Islet precursor cell (in vitro differentiated cells): ENCODE data around the gene ADPRM.
A peak's percentile ranks its signal among the peaks of the same experiment; 100 is the strongest.
"Not testable (repeated sequence)": the region's sequence is repeated elsewhere in the genome, so short reads cannot be mapped to it uniquely, and the experiment has no call there.

ENCODE experiments used
- DNase-seq: peaks from one replicate; pipeline ENCODE4 v3.0.0-alpha.2; 2018

ADPRM gene, protein sequence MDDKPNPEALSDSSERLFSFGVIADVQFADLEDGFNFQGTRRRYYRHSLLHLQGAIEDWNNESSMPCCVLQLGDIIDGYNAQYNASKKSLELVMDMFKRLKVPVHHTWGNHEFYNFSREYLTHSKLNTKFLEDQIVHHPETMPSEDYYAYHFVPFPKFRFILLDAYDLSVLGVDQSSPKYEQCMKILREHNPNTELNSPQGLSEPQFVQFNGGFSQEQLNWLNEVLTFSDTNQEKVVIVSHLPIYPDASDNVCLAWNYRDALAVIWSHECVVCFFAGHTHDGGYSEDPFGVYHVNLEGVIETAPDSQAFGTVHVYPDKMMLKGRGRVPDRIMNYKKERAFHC

DNA sequence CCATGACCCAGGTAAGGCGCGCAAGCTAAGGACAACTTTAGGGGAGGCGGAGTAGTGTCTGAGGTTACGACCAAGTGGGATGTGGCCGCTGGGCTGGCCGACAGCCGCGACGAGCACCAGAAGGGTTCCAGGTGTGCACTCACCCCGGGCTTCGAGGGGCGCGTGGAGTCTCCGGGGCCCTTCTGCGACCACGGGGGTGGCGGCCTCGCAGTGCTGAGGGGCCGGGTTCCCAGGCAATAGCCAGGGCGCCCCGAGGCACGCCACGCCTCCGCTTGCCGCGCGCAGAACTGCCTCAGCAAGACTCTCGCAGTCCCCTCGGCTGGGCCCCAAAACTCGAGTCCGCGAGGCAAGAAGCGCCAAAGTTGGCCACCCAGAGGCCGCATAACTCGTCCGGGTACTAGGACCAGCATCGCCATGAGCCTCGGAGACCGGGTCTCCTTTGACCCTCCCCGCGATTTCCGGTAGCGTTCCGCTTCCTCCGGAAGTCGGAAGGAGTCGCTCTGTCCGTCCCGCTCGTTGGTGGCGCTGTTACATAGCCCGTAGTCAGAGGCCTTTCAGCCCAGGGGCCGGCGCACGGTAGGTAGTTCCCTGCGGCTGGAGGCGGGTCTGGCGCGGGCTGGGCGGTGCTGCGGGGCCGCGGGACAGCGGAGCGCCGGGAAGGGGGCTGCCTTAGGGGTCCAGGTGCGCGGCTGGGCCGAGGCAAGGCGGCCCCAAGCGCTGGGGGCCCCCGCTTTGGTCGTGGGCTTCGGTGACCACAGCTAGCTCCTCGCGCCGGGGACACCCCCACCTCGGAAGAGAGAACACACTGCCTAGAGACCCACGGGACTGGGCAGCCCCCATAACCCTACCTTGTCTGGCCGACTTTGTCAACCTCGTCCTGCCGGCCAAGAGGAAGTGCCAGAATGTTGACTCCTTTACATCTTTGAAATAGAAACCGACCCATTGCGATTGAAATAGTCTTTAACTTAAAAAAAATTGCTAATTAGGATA, at the start of gene ADPRM, which contains the start of gene SCO1:
Gene ADPRM, plus strand, starts transcription at position 503 of the 990 bp plus-strand sequence. CDS start 7,333 bp downstream, outside the sequence.
Gene SCO1, minus strand, starts transcription at position 442 of the 990 bp plus-strand sequence. Its CDS starts 26 bp downstream, at position 416.
- peak; percentile 99 for DNase-seq

DNA sequence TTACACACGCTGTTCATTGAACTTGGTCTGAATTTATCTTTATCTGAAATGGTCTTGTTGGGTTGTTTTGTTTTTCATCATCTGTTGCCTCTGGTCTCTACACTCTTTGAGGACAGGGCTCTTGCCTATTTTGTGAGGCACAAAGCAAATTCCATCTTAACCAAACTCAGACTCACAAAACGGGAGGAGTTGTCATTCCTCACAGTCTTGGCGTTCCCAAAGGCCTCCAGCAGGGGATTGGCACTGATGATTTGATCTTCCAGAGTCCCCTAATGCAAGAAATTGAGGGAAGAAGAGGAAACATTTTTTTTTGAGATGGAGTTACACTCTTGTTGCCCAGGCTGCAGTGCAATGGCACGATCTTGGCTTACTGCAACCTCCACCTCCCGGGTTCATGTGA, 49.0 kb upstream of the ADPRM start:
- no peak for DNase-seq

DNA sequence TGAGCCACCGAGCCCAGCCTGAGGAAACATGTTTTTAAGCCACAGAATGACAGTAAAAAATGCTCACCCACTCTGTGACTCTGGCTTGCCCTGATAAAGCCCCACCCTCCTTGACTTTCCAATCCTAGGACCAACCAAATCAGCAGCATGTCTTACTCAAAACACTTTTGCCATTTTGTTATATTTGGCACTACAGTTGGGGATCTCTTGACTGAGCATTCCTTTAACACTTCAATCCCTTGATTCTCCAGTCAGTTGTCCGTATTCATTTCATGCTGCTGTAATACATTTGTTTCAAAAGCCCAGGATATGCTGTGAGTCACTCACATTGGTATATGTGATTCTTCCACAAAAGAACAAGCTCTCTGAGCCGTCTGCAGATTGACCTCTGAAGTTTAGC, 48.4 kb upstream of the ADPRM start:
- DNase-seq = no peak

DNA sequence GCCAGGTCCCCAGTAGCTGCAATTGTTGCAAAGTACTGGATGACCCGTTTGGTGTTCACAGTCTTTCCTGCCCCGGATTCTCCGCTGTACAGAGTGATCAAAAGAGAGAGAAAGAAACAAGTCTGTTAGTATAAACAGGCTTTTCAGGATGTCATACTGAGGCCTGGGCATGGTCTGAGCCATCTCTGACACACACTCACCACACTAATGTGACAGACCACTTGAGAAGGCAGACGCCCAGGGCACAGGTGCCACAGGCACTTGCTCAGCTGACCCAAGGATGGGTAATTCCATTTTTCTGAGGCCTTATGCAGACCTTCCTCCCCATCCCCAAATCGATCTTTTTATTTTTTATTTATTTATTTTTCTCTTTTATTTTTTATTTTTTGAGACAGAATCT, 47.8 kb upstream of the ADPRM start:
- no peak for DNase-seq

DNA sequence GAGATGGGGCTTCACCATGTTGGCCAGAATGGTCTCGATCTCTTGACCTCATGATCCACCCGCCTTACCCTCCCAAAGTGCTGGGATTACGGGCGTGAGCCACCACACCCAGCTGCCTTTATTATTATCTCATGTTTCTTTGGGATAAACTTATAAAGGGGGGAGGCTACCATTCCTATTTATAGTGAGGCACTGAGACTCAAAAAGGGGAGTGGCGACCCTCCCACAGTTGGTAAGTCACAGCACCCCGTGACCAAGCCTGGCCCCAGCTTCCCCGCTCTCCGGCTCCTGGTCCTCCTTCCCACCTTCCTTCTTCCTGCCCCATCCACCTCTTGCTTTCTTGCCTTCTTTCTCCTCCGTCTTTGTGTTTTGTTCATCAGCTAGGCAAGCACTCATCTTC, 45.5 kb upstream of the ADPRM start:
- DNase-seq = no peak

DNA sequence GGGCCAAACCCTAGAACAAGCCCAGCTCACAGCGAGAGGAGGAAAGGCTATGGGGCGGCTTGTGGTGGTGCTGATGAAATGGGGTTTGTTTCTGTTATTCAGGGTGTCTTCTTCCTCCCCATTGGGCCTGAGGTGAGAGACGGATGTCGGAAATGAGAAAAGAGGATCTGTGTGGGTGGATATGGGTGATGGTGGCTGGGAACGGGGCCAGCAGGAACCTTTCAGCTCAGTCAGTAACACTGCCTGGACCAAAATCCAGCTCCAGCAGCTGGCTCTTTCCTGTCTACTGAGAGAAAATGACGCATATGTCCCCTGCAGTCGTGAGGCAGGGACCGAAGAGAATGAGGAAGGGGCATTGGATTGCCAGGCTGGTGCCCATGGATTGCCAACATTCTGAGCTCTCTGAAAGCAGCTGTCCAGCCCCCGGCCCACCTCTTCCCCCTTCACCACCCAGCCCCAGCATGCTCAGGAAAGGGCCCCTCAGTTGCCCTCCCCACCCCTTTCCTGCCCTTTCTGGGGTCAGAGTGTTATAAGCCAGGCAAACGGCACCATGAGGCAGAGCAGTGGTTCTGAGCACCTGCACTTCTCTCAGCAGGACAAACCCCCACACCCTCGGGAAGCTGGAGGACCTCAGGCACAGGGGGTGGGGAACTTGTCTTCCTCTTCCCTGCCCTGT, 44.3 kb upstream of the ADPRM start:
- no peak for DNase-seq

DNA sequence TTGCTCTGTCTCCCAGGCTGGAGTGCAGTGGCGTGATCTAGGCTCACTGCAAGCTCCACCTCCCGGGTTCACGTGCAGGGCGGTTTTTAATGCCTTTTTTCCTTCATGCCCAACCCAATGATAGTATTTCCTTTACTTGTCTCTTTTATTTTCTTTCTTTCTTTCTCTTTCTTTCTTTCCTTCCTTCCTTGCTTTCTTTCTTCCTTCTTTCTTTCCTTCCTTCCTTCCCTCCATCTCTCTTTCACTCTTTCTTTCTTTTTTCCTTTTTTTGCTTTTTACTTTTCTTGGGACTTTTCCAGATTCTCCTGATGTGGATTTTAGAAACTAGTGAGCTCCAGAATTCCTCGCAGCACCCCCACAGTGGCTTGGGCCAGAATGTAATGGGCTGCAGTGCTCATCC, 43.4 kb upstream of the ADPRM start:
- DNase-seq = no peak

DNA sequence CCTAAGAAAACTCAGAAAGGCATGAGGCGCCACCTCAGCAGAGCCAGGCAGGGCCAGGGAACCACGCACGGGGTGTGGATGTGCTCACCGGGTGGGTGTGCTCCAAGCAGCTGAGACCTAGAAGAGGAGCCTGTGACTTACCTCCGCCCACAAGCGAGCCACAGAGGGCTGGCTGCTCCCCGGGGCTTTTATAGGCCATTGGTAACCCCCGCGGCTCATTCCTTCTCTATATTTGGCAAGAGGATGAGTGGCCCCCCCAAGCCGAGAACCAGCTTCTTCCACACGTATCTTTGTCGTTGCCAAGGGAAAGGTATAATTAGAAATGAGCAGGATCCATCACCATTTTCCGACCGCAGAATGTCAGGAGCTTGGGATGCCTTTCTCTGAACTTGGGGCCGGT, 40.2 kb upstream of the ADPRM start, which contains the start of gene MYH3:
Gene MYH3, minus strand, starts transcription at position 162 of the 400 bp plus-strand sequence. CDS start 2,245 bp downstream, outside the sequence.
- DNase-seq = no peak

DNA sequence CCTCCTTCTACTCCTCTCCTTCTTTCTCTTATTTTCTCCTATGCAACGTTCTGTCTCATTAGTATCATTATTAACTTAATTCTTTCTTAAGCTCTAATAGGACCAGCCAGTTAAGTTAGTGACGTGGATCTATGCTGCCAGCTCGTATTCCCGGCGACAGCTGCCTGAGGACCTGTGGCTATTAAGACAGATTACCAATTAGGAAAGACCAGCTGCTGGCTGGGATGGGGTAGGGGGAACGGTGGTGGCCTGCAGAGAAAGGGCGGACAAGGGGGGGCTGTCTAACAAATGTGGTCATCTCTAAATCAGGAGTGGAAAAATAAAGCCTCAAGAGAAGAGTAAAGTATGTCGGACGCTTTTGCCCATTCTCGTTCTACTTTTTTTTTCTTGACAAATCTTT, 39.5 kb upstream of the ADPRM start:
- no peak for DNase-seq

DNA sequence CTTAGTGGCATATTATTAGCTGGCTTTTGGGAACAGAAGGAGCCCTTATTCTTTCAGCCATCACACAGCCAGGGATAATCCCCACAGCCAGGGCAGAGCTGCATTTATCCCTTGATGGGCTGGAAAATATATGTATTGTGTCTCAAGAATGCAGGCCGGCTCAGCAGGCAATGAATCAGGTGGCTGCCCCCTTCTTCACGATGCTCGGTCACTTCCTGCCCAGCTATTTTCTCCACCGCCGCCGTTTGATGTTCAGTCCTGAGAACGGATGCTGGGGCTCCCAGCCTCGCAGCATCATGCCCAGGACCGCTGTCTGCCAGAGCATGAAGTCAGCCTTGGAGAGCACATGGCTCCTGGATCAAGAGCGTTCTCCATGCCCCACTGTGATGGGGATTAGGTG, 36.0 kb upstream of the ADPRM start:
- no peak for DNase-seq

DNA sequence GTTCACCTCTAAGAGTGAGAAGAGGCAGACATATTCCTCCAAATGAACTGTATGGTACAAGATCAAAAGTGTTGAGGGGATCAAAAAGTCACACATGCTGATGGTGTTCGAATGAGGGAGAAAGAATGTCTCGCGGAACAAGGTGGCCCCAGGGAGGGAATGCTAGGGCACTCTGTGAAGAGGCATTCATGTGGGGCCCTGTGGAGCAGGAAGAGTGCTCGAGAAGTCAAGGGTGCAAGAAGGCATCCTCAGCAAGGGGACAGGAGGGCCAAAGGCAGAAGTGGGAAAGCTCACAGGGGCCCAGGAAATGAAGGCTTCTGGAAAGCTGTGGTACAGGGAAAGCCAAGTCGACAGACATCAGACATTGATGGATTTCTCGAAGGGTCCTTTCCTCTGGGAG, 34.2 kb upstream of the ADPRM start:
- no peak for DNase-seq

DNA sequence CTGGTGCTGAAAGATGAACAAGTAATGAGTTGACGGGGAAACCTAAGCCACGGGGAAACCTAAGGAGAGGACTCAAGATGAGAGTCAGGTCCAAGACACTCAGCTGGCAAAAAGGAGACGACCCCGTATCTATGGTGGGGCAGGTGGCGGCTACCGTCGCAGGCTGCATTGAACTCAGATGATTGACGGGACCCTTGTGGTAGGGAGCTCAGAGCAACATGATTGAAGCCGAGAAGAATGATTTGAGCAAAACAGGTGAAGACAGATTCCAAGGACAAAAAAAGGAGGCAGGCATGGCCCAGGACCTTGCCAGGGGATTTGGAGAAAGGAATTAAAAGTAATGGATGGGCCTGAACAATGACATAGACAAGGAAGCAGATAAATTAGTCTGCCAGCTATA, 32.8 kb upstream of the ADPRM start:
- DNase-seq = no peak

DNA sequence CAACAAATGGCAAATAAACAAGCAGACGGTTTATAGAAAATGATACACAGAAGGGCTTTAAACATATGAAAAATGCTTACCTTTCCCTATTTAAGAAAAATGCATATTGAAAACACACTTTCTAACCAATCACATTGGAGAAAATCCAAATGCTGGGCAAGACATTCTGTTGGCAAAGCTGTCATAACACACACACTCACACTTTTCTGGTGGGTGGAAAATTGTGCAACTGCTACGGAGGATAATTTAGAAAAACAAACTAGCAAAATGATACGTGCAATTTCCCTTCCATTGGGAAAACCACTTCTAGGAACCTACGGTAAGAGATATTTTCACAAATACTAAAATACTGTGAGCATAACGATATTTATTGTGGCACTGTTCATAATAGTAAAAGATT, 30.5 kb upstream of the ADPRM start:
- no peak for DNase-seq

DNA sequence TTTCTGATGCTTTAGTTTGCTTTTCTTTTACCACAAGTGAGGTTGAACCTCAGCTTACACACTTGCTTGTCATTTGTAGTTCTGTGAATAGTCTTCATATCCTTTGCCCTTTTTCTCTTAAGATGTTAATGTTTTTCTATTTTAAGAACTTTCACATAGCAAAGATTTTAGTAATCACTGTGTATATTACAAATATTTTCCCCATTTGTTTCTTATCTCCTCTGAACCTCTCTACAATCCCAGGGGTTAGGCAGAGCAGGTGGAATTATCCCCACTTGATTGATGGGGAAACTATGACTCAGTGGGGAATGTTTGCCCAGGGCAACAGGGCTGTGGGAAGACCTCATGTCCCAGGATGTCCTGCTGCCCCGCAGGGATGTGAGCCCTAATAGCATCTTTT, 28.6 kb upstream of the ADPRM start:
- DNase-seq = peak; percentile 79

DNA sequence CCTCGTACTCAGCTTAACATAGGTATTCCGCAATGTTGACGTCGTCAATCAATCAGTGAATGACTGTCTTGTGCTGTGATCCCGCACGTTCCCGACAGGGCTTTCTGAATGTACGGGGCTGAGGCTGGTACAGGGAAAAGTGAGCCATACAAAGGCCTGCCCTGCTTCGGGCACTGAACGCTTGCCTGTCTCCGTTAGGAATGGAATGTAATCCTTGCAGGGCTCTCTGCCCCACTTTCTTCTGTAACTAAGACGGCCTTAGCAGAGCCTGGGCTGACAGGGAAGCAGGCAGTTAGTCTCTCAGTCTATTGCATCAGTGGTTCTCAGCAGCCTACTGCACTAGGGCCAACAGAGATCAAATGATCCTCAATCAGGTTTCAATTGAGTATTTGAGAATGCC, 24.1 kb upstream of the ADPRM start:
- peak; percentile 77 for DNase-seq

DNA sequence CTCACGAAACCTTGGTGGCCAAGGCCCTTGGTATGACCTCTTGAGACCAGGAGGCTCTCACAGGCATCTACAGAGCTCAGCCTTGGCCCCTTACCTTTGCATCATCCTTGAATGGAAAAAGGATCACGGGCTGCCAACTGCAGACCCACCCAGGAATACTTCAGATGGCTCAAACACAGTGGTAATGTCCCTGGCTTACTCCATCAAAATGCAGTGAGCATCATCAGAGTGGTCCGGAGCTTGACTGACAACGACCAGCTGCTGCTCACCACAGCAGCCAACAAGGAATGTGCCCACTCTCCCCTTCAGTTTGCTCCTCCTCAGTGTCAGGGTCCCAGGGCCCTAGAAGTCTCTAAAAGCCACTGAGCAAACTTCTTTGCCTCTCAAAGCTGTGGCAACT, 22.7 kb upstream of the ADPRM start:
- DNase-seq = no peak

DNA sequence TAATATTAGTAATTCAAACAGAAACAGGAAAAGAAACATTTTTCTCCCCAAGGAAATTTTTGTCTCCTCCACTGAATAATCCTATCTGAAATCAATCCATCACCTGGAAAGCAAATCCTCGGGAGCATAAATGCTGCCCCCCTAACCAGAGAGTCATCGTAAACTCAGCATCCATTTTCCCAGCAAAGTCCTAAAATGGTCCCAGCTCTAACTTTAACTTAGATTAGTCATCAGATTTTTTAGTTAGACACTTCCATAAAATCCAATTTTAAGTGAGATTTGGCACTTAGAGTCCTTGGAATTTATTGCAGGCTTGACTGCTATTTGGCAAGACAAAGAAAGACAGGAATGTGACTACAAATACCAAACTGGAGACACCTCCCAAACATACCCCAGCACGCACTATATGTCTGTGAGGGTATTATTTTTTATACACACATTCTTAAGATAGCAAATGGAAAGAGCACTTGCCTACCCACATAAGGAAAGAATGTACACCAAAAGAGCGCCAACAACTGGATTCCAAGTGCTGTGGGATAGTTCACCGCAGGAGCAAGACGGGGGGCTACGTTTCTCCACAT, 15.4 kb upstream of the ADPRM start:
- no peak for DNase-seq

DNA sequence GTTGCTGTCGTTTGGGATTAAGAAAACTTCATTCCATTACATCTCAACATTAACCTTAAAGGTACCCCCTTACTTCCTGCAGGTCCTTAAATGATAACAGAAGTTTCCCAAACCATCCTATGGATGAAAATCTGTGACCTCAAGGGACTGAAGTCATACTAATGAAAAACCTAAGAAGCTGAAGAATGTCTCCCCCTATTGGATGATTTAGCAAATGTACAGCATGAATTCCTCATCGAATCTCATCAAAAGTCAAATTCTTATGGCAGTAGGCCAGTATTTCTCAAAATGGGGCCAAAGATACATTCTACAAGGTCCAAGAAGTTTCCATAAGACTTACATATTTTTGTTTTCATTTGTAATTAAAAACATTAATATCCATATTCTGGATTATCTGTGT, 13.5 kb upstream of the ADPRM start:
- DNase-seq = no peak

DNA sequence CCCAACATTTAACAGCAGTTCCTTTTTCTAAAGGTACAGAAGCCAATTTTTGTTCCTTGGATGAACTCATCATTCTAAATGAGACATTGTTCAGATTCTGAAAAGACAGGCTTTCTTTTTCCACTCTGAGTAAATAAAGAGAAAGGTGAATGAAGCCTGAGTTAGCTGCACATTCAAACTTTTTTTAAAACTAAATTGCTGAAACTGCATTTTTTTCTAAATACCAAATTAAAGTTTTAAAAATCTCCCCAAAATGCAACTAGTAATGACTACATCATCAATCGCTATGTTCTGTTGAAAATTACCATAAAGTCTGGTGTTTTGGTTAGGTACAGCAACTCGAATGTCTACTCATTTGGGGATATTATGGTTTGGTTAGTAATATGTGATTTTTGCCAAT, 9.9 kb upstream of the ADPRM start:
- no peak for DNase-seq

DNA sequence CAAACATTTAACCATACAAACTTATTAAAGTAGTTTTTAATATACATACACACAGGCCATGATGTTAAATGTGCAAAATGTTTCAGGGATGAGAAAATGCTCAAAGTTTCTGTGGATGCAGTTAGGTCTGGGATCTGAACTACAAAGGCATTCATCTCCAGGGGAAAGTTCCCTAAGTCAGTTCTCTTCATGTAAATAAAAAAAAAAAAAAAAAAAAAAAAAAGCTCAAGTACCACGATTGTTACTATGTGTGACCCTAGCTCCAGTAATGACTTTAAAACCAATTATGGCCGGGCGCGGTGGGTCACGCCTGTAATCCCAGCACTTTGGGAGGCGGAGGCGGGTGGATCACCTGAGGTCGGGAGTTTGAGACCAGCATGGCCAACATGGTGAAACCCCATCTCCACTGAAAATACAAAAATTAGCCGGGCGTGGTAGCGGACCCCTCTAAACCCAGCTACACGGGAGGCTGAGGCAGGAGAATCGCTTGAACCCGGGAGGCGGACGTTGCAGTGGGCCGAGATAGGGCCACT, 1.5 kb upstream of the ADPRM start:
- not testable (repeated sequence) for DNase-seq

DNA sequence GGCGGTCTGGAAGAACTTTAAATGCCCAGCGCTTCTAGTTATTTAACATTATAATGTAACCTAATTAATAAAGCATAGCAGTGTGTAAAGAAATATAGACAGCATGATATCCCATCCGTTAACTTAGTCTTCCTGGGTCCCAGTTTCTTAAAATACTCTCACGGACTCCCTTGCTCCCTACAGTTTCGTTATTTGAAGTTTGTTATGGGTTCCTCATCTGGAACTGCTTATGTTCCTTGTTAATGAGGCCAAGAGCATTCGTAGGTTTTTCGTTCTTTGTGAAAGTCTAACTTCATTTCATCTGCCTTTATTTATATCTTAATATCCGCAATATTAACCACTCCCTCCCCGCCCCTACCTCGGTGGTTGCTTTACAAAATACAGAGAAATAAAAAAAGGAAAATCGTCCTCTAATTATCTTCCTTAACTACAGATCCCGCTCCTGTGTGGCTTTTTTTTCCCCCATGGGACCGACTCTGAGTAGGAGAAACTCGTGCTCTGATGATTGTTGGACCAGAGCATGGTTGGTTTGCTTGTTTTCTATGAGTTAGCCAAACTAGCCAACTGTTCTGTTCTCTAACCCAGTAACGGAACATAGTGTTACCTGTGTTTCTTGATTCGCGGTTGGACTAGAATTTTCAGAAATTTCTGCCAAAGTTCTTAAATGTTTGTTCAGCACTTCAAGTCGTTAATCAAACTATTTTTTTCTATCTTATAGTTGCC, 863 bp downstream of the ADPRM start:
- DNase-seq = no peak

DNA sequence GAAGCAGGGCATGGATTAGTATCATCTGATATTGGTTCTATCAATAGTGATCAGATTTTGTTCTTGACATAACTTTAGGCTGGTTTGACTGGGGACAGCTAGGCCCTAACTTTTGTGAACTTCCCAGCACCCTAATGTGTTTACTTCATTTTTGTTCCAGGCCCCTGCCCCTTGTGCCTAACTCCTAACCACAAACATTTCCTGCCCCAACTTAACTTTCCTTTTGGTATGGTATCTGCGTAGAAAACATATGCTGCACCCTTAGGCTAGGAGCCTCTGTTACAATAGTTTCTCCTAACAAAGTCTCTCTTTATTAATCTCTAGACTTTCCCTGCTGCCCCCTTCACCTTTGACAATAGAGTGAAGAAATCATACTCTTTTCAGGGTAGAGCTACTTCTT, 2.5 kb downstream of the ADPRM start:
- DNase-seq = no peak
